ENCODE results near the gene HSD17B8. TPM values are rescaled to one million over a fixed set of nuclear protein-coding genes. Genes with fewer than 3 reads are reported as not detected.

Gene HSD17B8
- total and polyA plus RNA-seq, 8 donors = 8.0 to 29.9 (median 21.5) TPM; not detected in 1

- WGBS, 5 donors = 77 to 91% (median 86%) methylated on average over 6 to 7 of the region's 7 CpGs
- peaks cover 0 to 9% (median 0%) of the 10 kb centered on the region in 3 donors for H3K27me3 ChIP-seq
- no peaks in the 10 kb centered on the region for H3K9me3 ChIP-seq
- TF ChIP-seq, protein P1, sequence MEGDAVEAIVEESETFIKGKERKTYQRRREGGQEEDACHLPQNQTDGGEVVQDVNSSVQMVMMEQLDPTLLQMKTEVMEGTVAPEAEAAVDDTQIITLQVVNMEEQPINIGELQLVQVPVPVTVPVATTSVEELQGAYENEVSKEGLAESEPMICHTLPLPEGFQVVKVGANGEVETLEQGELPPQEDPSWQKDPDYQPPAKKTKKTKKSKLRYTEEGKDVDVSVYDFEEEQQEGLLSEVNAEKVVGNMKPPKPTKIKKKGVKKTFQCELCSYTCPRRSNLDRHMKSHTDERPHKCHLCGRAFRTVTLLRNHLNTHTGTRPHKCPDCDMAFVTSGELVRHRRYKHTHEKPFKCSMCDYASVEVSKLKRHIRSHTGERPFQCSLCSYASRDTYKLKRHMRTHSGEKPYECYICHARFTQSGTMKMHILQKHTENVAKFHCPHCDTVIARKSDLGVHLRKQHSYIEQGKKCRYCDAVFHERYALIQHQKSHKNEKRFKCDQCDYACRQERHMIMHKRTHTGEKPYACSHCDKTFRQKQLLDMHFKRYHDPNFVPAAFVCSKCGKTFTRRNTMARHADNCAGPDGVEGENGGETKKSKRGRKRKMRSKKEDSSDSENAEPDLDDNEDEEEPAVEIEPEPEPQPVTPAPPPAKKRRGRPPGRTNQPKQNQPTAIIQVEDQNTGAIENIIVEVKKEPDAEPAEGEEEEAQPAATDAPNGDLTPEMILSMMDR (IDR thresholded peaks at IDR 0.05) = no peak
- TF ChIP-seq EP300 (IDR thresholded peaks at IDR 0.05) = no peak
- TF ChIP-seq POLR2AphosphoS5 (IDR thresholded peaks at IDR 0.05) = no peak
- no peak for TF ChIP-seq POLR2A (IDR thresholded peaks at IDR 0.05)
- H3K36me3 ChIP-seq = no peaks in the 10 kb centered on the region
- H3K4me1 ChIP-seq = no peaks in the 10 kb centered on the region
- H3K4me3 ChIP-seq = no peak overlapping the region
- DNase-seq = no peak
- no peak overlapping the region for H3K27ac ChIP-seq
- intact Hi-C loops (cut with DNase I; ENCODE audit: low total_unique reads) = no loop called here
Measured at GRCh38 chr6:33181141-33181540, 23.3 kb upstream of the HSD17B8 start.

DNA sequence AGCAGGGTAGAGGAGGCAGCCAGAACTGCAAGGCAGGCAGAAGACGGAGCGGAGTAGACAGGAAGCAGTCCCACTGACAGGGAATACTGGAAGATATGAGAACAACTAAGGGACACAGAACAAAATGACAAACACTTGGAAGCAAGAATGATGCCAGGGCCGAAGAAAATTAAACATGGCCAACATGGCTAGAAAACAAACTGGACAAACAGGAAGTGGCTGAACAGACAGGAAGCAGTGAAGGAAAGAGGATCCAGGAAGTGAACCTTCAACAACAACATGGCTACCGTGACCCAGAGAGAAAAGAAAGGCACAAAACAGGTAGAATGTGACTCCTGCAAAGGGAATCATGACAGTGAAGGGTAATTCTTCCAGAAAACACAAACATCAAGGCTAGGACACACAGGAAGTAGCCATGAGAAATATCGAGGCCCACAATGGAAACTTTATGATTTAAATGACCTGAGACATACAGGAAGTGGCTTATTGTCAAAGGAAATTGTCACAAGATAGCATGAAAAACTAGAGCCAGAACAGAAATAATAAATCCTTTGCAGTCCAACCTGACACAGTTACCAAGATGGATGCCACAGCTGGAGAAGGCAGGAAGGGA lies 21.3 kb upstream of the HSD17B8 start:
- Histone ChIP-seq H3K4me3 (no peak overlapping the region), H3K9me3 (no peaks in the 10 kb centered on the region), H3K27ac (no peak overlapping the region), H3K27me3 (peaks cover 0 to 9% (median 0%) of the 10 kb centered on the region in 3 donors), H3K36me3 (no peaks in the 10 kb centered on the region), H3K4me1 (no peaks in the 10 kb centered on the region)
- DNase-seq = no peak
- TF ChIP-seq POLR2AphosphoS5 (IDR thresholded peaks at IDR 0.05) (no peak), EP300 (IDR thresholded peaks at IDR 0.05) (no peak), POLR2A (IDR thresholded peaks at IDR 0.05) (no peak)
- TF ChIP-seq, protein P1 (IDR thresholded peaks at IDR 0.05) = no peak
- intact Hi-C loops (cut with DNase I; ENCODE audit: low total_unique reads) = no loop called here
- 73 to 82% (median 79%) methylated on average over 5 of the region's 5 CpGs for WGBS, 5 donors

DNA sequence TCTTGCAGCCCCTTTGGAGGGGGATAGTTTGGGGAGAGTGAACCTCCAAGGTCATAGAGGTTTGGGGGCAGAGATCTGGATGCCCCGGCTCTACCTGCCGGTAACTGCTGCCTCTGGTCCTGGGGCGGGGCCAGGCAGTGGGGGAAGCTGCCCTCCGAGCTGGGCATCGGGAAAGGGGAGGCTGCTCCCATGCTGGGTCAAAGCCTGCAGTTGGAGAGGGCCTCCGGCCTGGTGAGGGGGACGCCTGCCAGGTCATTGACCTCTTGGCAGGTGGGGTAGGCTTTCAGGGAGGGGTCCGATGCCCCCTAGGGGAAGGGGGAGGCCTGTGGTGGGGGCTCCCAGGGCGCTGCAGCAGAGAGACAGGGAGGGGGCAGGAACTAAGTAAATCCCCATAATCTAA lies 19.3 kb upstream of the HSD17B8 start:
- Histone ChIP-seq H3K4me3 (no peak overlapping the region), H3K27me3 (peaks cover 0 to 16% (median 0%) of the 10 kb centered on the region in 3 donors), H3K36me3 (no peaks in the 10 kb centered on the region), H3K9me3 (no peaks in the 10 kb centered on the region), H3K27ac (no peak overlapping the region), H3K4me1 (no peaks in the 10 kb centered on the region)
- DNase-seq = no peak
- intact Hi-C loops (cut with DNase I; ENCODE audit: low total_unique reads) = no loop called here
- TF ChIP-seq POLR2AphosphoS5 (IDR thresholded peaks at IDR 0.05) (no peak), EP300 (IDR thresholded peaks at IDR 0.05) (no peak), POLR2A (IDR thresholded peaks at IDR 0.05) (no peak)
- TF ChIP-seq, protein P1 (IDR thresholded peaks at IDR 0.05) = no peak
- 66 to 81% (median 78%) methylated on average over 9 of the region's 9 CpGs for WGBS, 5 donors

GRCh38 chr6:33185654-33186187 lies 18.7 kb upstream of the HSD17B8 start:
- H3K27me3 ChIP-seq = peaks cover 0 to 21% (median 0%) of the 10 kb centered on the region in 3 donors
- 74 to 93% (median 86%) methylated on average over 4 of the region's 4 CpGs for WGBS, 5 donors
- H3K27ac ChIP-seq = no peak overlapping the region
- no peak overlapping the region for H3K4me3 ChIP-seq
- no peak for DNase-seq
- TF ChIP-seq, protein P1 (IDR thresholded peaks at IDR 0.05) = no peak
- intact Hi-C loops (cut with DNase I; ENCODE audit: low total_unique reads) = no loop called here
- H3K4me1 ChIP-seq = no peaks in the 10 kb centered on the region
- no peaks in the 10 kb centered on the region for H3K36me3 ChIP-seq
- no peaks in the 10 kb centered on the region for H3K9me3 ChIP-seq
